ENCODE measurements around the gene TTYH3. TPM values are rescaled to one million over a fixed set of nuclear protein-coding genes. Genes with fewer than 3 reads are reported as not detected.

TTYH3 gene
- total RNA-seq, 1 experiment from 2014 or later = 114 TPM

DNA sequence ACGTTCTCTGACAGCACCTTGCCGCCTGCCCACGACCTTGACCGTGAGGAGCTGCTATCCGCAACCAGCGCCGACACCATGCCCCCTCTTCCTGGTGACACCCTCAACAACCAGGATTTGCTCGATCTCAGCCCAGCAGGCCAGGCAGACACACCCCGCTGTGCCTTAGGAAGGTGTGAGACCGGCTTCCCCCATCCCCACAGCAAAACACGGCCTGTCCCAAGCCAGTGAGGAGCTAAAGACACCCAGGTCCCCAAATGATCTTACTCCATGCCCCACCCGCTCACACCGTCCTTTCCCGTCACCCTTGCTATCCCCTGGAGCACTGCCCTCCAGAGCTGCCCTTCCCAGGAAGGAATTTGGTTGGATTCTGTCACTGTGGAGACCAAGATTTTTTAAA lies 21.3 kb upstream of the TTYH3 start:
- TF ChIP-seq EZH2 (IDR thresholded peaks at IDR 0.05; ENCODE audit: low read depth) = no peak
- no peak for TF ChIP-seq CTCF (conservative IDR thresholded peaks at IDR 0.05)
- Histone ChIP-seq H3K79me2 (ENCODE audit: low read depth) (no peaks in the 10 kb centered on the region), H3F3A (ENCODE audit: insufficient read depth, low read depth) (no peaks in the 10 kb centered on the region; the same call in 1 of the 2 replicates), H3K9me3 (ENCODE audit: insufficient read depth, low read depth) (no peaks in the 10 kb centered on the region), H4K20me1 (ENCODE audit: insufficient read depth) (no peaks in the 10 kb centered on the region), H2AFZ (no peak overlapping the region), H3K4me3 (no peak overlapping the region), H3K9me2 (ENCODE audit: insufficient read depth) (no peaks in the 10 kb centered on the region), H3K27ac (no peak overlapping the region), H3K36me3 (ENCODE audit: low read depth) (no peaks in the 10 kb centered on the region), H3K4me2 (no peak overlapping the region), H3K4me1 (replicated peaks; ENCODE audit: insufficient read depth) (no peaks in the 10 kb centered on the region), H3K27me3 (ENCODE audit: insufficient read depth, low read depth) (no peaks in the 10 kb centered on the region)
- no TSS peak for BruUV-seq (replicated peaks)
- no peak for DNase-seq
- CTCF ChIA-PET = no interaction called here
- POLR2A ChIA-PET (ENCODE audit: unreplicated experiment) = no interaction called here
- intact Hi-C loops (cut with micrococcal nuclease; ENCODE audit: unreplicated experiment) = no loop called here

DNA sequence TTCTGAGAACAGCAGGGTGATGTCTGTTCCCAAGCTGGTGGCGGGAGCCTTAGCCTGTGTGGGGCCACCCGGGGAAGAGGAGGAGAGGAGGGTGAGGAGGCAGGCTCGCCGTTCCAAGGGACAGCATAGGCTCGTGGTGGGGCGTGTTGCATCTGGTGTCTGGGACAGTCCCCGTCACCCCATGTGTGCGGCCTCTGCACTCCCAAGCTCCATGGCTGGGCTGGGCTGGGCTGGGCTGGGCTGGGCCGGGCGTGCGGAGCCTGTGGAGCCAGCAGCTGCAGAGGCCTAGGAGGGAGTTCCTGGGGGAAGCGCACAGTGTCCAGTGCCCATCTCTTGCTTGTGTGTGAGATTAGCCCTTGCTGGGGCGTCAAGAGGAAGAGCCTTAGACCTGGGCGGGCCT lies 20.9 kb upstream of the TTYH3 start:
- BruUV-seq (replicated peaks) = no TSS peak
- no peak overlapping the region for H3K4me3 ChIP-seq
- no peaks in the 10 kb centered on the region for H3K27me3 ChIP-seq (ENCODE audit: insufficient read depth, low read depth)
- no peaks in the 10 kb centered on the region for H3K9me3 ChIP-seq (ENCODE audit: insufficient read depth, low read depth)
- H3K36me3 ChIP-seq (ENCODE audit: low read depth) = no peaks in the 10 kb centered on the region
- DNase-seq = no peak
- H3K79me2 ChIP-seq (ENCODE audit: low read depth) = no peaks in the 10 kb centered on the region
- no peaks in the 10 kb centered on the region for H3K4me1 ChIP-seq (replicated peaks; ENCODE audit: insufficient read depth)
- H3F3A ChIP-seq (ENCODE audit: insufficient read depth, low read depth) = no peaks in the 10 kb centered on the region; the same call in 1 of the 2 replicates
- H2AFZ ChIP-seq = no peak overlapping the region
- intact Hi-C loops (cut with micrococcal nuclease; ENCODE audit: unreplicated experiment) = no loop called here
- no peak for TF ChIP-seq EZH2 (IDR thresholded peaks at IDR 0.05; ENCODE audit: low read depth)
- no peak for TF ChIP-seq CTCF (conservative IDR thresholded peaks at IDR 0.05)
- no peaks in the 10 kb centered on the region for H4K20me1 ChIP-seq (ENCODE audit: insufficient read depth)
- no peak overlapping the region for H3K27ac ChIP-seq
- ChIA-PET POLR2A (ENCODE audit: unreplicated experiment) (no interaction called here), CTCF (interaction anchor here (0.5 to 0.8 kb wide), 2 partner anchors 19 to 186 kb away, joined by 5 to 9 read pairs; no protein-coding TSS in a partner anchor)
- H3K4me2 ChIP-seq = no peak overlapping the region
- H3K9me2 ChIP-seq (ENCODE audit: insufficient read depth) = no peaks in the 10 kb centered on the region

GRCh38 chr7:2611401-2611800 lies 20.4 kb upstream of the TTYH3 start:
- POLR2A ChIA-PET (ENCODE audit: unreplicated experiment) = interaction anchor here (0.6 kb wide), 1 partner anchor 118 kb away, joined by 5 read pairs; no protein-coding TSS in a partner anchor
- no peak overlapping the region for H2AFZ ChIP-seq
- no peaks in the 10 kb centered on the region for H3K79me2 ChIP-seq (ENCODE audit: low read depth)
- H3K4me2 ChIP-seq = no peak overlapping the region
- BruUV-seq (replicated peaks) = no TSS peak
- no peak overlapping the region for H3K4me3 ChIP-seq
- H3K36me3 ChIP-seq (ENCODE audit: low read depth) = no peaks in the 10 kb centered on the region
- no peaks in the 10 kb centered on the region for H3K9me3 ChIP-seq (ENCODE audit: insufficient read depth, low read depth)
- H3K27me3 ChIP-seq (ENCODE audit: insufficient read depth, low read depth) = no peaks in the 10 kb centered on the region
- no peaks in the 10 kb centered on the region for H3K4me1 ChIP-seq (replicated peaks; ENCODE audit: insufficient read depth)
- H3F3A ChIP-seq (ENCODE audit: insufficient read depth, low read depth) = no peaks in the 10 kb centered on the region; the same call in 1 of the 2 replicates
- no peak overlapping the region for H3K27ac ChIP-seq
- no peak for TF ChIP-seq EZH2 (IDR thresholded peaks at IDR 0.05; ENCODE audit: low read depth)
- no peak for TF ChIP-seq CTCF (conservative IDR thresholded peaks at IDR 0.05)
- H4K20me1 ChIP-seq (ENCODE audit: insufficient read depth) = no peaks in the 10 kb centered on the region
- peak in 1 of 2 experiments; percentile 72 for DNase-seq
- intact Hi-C loops (cut with micrococcal nuclease; ENCODE audit: unreplicated experiment) = no loop called here
- CTCF ChIA-PET = interaction anchor here (0.5 to 0.8 kb wide), 3 partner anchors 19 to 187 kb away, joined by 3 to 9 read pairs (median 5); no protein-coding TSS in a partner anchor
- H3K9me2 ChIP-seq (ENCODE audit: insufficient read depth) = no peaks in the 10 kb centered on the region
